Myocyte (in vitro differentiated cells): ENCODE measurements around the gene NAA40. TPM values are rescaled to one million over a fixed set of nuclear protein-coding genes. Genes with fewer than 3 reads are reported as not detected.
A peak's percentile ranks its signal among the peaks of the same experiment; 100 is the strongest.

Experiments used
- DNase-seq: peaks from one replicate; pipeline ENCODE4 v3.0.0-alpha.2; 2012; ENCODE audit warnings: low read depth
- total RNA-seq: library from RNA; depleted of rRNA; stranded (reverse); fragments of >200 nt; gene quantifications from 2 replicates; pipeline ENCODE4 v1.2.3, GENCODE V29; 2014

Gene NAA40
- total RNA-seq, 1 donor from 2014 or later: 8.0 TPM

DNA sequence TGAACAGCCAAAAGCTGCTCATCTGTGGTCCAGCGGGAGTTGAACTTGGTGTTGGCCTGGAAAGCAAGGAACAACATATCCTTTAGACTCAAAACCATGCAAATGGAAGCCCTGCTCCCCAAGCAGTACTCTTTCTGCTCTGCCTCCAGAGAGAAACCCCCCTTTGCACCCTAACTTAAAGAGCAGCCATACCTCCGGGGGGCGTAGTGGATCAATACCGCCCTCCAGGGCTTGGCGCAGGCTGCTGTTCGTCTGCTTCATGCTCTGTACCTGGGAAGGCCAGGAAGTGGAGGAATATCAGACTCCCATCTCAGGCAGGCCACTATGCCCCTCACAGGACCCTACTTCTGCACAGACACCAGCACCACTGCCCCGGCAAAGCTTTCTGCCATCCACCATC, 26.1 kb upstream of the NAA40 start:
- DNase-seq: no peak

DNA sequence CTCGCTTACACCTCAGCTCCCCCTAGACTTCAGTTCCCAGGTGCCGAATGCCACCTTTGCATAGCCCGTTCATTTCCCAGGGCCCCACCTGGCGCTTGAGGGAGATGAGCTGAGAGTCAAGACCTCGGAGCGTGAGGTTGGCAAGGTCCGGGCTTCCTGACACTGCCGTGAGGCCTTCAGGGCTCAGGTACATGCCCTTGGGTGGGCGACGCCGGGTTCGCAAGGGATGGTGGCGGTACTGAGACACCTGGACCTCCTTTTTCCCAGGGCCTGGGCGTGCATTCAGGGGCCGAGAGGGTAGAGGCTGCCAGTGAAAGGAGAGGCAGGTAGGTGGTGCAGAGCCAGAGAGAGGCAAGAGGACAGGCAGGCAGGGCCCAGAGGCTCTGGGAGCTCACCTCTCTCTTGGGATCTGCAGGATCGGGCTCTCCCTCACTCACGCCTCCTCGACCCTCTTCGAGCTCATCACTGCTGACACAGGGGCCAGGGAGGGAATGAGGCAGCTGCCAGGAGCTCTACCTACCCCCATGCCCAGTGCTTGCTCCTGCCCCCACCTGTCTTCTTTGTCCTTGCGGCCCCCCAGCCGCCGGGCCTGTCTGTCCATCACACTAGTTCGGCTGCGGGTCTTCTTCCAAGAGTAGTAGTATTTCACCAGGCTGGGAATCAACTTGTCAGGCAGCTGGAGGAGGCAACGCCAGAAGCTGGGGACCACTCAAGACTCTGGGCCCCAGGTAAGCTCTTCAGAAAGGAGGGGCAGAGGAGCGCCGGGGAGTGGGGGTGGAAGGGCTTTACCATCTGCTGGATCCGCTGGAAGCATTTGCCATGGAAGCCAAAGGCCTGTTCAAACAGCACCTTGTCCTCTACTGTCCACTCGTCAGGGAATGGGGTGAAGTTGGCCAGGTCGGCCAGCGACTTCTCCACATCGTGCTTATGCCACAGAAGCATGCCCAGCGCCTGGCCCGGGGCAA, 24.7 kb upstream of the NAA40 start:
- DNase-seq: no peak

DNA sequence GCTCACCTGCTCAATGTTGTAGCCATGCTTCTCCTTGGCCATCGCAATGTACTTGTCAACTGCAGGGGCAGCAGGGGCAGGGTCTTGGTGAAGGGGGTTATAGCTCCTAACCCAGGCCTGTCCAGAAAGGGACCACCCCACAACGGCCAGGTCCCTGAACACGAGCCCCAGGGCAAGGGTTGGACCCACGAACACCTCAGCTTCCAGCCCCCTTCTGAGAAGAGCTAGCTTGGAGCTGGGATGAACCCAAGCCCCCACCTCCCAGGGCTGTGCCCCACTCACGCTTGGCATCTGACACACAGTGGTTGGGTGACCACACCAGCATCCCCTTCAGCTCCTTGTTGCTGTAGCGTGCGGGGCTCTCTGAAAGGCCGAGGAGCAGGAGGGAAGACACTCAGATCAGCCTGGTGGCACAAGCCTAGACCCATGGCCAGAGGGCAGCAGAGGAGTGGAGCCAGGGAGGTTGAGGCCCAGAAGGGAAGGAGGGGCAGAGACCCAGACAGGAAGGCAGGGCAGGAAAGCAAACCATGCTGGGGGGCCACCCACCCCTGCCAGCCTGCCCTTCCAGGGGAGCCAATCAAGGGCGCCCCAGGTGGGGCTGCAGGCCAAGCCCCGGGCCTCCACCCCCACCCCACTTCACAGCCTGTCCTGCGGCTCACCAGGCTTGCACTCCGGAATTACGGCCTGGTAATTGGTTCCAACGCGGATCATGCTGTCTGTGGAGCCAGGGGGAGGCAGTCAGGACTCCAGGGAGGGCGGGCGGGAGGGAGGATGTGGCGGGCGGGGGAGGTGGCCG, 23.7 kb upstream of the NAA40 start:
- DNase-seq: no peak

DNA sequence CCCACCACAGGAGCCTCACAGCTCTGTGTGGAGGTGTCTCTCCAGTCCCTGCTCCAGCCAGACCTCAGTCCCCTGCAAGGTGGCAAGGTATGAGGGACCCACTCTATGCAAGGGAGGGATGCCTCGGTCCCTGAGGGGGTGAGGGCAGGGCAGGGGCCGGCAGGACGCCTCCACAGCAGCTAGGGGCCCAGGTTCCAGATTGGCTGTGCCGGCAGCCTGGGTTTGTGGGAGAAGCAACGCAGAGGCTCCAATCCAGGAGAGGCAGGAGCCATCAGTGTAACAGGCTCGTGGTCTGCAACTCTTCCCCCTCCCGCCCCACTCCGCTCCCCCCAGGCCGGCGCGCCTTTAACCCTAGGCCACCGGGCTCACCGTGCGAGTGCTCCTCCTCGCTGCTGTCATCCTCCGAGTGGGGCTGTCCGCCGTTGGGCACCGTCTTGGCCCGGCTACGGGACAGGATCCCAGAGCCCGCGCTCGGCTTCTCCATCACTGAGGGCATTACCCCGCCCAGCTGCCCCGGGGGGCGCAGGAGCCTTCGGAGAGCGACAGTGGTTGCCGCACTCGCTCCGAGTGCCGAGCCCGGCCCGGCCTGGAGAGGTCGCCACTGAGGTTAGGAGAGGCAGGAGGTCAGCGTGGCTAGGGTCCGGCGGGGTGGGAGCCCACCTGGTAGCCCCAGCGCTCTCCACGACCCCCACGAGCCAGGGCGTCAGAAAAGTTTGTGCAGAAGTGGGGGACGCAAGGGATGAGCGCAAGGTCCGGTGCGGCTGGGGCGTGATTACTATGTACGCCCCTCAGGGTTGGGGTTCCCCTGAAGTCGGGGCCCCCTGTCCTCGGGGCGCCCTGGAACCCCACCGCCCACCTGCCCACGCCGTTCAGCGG, 22.6 kb upstream of the NAA40 start:
- DNase-seq: peak; percentile 30

DNA sequence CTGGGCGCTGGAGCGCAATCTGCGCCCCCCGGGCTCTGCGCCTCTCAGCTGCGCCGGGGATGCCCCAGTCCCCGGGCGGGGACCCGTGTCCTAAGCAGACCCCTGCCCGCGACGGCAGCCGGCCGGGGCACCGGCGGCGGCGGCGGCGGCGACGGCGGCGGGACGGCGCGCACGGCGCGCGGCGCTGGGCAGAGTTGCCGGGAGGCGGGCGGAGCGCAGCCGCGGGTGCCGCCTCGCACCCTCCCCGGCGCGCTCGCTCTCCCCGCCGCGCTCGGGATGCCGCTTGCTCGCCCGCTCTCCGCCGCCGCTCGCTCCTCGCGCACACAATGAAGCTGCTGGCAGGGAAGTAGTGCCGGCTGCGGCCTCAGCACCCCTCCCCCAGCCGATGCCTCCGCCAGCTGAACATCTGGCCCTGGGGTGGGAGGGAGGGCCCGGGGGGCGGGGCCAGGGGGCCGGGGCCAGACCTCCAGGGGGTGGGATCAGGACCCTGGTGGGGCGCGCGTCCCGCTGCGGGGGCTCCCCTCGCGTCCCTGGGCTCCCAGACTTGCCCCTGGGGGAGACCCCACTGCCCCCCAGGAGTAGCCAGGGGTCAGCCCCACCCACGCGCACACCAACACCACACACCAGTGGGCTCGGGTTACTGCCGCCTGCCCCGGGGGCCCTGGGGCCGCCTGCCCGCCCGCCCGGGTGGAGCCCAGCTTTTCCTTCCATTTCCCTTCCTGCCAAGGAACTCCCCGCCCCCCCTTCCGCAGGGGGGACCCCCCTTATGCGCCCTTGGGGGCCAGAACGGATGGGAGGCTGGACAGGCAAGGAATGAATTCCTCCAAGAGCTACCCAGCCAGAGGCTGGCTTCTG, 21.7 kb upstream of the NAA40 start, which contains the start of gene RCOR2:
Gene RCOR2 (minus strand): TSS at position 328 of the 855 bp plus-strand sequence. CDS start 708 bp downstream, outside the sequence.
- DNase-seq: peak; percentile 70

DNA sequence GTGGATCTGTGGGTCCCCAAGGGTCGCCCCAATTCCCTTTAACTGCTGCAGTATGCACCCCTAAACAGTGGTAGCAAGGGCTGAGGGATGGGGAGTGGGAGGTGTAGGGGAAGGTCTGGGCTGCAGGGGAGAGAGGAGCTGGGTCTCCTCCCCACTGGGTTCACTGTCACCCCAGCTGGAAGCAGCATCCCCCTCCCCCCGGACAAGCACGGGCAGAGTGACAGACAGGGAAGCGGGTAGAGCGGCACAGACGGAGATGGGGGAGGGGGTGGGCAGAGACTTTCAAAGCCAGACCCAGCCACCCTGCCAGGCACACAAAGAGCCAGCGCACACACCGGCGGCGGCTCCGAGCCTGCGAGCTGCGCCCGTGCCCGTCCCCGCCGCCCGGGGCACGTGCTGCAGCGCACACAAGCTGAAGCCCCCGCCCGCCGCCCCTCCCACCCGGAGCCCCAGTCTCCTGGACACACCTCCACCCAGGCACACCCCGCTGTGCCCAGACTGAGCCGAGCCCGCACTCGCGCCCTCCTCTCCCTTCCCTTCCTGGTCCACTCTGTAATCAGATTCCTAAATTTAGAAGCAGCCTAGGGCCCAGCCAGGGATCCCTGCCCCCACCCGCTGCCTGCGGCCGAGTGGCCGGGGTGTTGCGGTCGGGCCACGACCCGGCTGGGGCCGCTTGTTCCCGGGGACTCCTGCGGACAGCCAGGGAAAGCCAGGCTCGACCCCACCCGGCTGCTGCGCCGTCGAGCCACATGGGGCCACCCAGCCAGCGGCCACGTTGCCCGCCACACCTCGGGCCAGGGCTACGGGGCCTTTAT, 20.9 kb upstream of the NAA40 start:
- DNase-seq: peak; percentile 70

DNA sequence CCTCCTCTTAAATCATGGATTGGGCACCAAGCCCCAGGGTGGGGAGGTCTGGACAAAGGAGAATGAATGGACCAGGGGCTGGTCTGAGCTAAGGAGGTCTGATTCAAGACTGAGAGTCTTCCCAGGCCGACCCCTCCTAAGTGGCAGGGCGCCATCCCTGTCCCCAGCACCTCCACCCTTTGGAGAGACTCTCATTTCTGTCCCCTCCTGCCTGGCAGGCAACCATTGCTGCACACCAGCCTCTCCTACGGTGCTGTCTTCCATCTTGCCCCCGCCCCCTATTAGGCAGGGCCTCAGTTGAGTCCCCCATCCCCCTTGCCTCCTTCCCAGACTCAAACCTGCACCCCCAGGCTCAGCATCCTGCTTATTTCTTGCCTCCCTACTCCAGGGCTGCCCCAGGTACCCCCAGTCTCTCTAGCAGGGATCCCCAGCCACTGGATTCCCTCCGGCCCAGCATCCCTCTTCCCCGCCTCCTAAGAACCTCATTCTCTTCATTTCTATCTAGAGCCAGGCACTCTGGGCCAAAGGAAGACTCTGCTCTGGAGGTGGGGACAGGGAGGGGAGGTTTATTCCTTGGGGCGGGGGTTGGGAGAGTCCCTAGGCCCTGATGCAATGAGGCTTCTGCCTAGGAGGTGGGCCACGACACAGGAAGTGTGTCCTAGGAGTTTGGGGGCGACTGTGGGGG, 20.2 kb upstream of the NAA40 start:
- no peak for DNase-seq

DNA sequence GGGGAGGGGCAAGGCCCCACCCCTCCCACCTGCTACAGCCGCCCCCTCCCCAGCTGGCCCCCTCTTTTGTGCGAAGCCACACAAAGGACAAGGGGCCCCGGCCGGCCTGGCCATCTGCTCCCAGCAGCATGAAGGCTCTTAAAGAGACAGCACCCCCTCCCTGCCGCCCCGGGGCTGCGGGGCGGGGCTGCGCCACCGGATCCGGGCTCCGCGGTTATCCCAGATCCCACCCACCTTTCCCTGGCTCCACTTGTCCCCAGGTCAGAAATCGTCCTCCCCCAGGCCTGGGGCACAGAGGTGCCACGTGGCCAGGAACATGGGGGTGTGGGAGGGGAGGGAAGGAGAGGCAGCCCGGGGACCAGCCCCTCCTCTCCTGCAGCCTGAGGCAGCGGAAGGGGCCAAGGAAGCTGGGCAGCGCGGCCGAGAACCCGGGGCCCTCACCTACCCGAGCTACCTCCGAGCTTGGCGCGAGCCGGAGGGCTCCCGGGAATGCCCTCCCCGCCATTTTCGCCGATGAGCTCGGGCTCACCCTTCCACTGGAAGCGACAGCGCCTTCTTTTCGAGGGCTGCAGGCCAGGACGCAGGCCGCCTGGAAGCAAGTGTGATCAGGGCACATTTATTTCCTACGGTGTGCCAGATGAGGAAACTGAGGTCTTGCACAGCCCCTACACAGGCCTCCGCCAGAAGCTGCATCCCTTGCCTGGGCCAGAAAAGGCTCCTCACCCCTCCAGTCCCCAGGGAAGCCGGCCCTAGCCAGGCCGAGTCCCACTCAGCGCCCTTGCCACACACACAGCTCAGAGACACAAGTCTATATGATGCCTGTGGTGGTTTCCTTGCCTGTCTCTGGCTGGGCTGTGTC, 19.3 kb upstream of the NAA40 start:
- DNase-seq: no peak

DNA sequence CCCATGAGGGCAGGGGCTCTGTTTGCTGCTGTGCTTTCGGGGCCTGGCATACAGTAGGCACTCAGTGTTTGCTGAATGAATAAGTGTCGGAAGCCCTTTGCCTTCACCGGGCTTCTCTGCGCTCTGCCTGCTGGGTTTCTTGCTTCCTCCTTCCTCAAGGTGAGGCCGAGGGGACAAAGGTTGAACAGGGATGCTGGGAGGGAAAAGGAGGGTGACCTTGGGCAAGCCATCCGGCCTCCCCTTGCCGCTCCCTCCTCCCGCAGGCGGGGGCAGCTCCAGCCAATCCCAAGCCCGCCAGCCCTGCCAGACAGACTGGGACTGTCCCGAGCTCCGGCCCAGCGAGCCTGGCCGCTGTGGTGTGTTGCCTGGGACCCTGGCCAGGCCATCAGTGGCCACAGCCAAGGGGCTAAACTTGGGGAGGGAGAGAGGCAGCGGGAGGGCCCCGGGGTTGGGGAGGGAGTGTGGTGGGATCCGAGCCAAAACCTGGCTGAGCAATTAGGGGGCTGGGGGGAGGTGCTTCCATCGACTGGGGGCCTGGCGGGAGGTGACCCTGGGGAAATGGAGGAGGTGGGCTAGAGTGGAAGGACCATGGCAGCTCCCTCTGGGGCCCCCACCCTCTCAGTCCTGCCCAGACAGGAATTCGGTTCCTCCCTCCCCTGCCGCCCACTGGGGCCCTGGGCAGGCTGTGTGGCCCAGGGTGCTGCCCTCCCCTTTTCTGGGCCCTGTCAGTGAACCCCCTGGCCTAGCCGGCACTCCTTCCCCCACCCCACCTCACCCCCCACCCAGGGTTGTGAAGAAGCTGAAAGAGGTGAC, 18.5 kb upstream of the NAA40 start:
- peak; percentile 14 for DNase-seq

DNA sequence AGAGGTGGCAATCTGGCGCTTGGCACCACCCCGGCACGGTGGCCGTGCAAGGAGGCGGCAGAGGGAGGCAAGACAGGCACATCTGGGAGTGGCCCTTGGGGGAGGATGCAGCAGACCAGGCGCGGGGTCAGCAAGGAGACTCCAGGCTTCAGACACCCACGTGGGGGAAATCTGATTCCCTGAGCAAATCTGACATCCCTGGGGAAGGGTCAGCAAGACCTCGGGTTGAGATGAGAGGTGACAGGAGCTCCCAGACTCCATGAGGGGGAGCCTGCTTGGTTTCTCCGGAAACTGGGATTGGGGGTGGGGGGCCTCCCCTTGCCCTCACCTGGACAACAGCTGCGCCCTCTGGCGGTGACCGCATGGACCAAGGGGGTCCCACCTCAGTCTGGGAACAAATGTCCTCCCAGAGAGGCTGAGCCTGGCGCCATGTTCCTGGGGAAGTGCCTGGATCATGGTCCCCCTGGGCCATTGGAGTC, 17.8 kb upstream of the NAA40 start:
- DNase-seq: no peak

DNA sequence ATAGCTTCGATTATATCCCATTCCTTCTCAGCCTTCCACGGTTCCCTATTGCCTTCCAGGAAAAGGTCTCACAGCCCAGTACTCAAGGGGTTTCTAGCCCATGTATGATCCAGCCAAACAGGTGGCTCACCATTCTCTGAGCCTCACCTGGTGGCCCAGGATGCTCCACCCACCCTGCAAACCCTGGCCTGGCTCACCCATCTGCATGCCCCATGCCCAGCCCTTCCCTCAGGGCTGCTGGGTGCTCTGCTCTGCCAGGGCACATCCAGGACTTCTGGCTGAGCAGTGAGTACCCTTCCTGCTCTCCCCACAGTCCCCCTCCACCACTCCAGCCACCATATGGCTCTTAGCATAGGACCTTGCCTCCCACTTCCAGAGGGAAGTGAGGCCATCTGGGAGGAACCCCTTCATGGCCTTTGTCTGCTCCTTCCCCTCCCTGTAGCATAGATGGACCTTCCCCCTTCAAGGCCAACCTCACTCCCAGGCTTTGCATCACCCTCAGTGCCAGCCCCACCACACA, 16.1 kb upstream of the NAA40 start:
- DNase-seq: no peak

DNA sequence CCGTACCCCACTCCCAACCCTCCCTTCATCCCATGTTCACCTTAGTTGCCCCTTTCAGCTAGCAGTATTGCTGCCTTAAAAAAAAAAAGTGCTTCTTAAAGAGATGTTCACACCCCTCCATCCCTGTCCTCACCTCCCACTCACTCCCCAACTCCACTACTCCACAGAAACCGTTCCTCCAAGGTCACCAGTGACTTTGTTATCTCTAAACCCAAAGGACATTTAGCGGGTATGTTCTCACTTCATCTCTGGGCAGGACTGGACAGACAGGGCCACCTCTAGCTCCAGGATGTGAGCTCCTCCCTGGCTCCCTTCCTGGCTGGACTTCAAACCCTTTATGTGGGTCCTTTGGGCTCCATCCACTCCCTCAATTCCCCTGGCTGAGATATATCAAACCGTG, 15.5 kb upstream of the NAA40 start:
- no peak for DNase-seq

DNA sequence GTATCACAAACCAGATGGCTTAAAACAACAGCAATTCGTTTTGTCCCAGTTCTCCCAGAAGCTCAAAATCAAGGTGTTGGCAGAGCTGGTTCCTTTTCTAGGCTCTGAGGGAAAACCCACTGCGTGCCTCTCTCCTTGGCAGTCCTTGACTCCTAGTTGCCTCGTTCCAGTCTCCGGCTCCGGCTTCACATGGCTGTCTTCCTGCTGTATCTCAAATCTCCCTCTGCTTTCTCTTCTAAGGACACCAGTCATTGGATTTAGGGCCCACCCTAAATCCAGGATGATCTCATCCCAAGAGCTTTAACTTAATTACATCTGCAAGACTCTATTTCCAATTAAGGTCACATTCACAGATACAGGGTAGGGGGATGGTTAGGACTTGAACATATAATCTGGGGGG, 9.2 kb upstream of the NAA40 start:
- no peak for DNase-seq

DNA sequence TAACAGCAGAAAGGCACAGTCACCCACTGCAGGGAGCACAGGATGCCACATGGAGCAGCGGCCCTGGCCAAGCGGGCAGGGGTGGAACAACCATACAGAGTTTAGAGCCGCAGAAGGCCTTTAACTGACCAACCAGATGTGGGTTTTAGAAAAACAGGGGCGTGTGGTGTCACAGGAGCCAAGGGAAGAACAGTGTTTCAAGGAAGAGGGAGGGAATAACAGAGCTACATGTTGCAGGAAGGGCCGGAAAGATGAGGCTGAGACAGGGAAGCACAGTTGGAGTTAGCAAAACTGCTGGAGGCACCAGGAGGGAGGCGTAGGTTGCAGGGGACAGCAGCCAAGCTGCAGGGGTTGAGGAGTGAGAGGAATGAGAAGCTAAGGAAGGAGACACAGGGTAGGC, 7.8 kb upstream of the NAA40 start:
- DNase-seq: no peak

DNA sequence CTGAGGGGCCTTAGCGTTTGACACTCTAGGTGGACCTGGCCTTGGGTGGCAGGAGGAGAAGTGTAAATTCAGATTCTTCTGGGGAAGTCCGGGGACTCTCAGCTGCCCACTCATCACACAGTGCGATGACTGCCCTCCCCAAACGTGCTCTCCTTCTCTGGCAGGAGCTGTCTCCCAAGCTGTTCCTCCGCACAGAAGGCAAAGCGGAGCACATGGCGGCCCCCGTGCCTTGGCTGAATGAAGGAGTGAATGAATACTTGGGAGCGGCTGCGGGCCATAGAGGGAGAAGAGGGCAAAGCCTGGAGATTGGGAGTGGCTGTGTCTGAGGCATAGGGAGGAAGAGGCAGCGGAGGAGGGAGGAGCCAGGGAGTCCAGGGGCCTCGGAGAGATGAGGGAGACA, 6.9 kb upstream of the NAA40 start:
- no peak for DNase-seq

DNA sequence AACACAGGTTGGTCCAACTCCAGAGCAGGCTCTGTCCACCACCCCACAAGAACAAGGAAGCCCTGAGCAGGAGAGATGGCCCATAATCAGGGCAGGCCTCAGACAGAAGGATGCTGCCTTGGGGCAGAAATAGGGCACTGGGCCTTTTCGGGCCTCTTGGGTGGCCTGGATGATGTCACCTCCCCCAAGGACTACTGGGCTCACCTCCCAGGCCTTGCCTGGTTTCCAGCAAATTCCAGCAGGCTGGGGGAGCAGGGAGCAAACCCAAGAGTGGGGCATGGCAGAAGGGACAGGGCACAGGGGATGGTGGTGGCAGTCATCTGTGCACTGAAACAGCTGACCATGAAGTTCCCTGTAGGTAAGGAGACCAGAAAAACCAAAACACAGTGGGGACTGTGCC, 5.3 kb upstream of the NAA40 start:
- no peak for DNase-seq
